HCT116 (cell line): ENCODE results near the gene ERMP1. TPM values are rescaled to one million over a fixed set of nuclear protein-coding genes. Genes with fewer than 3 reads are reported as not detected.

ENCODE experiments used
- ATAC-seq: fragments of 200-7000 bp; cut with Tn5 transposase; 2 replicates; pipeline ENCODE4 v1.9.1; 2020; ENCODE audit warnings: mild to moderate bottlenecking, moderate library complexity
- BruUV-seq: library from RNA; stranded (reverse); fragments of 400-500 nt; replicated peaks from 2 replicates; lab custom pipeline; 2021; lab: Mats Ljungman, UMichigan
- CTCF ChIA-PET: fragments of 300-600 bp; sonication (Branson Sonifier 250); formaldehyde crosslinking; loops from one replicate; lab custom pipeline; 2021; ENCODE audit warnings: antibody characterized with exemption; lab: Charles Lee
- POLR2A ChIA-PET: fragments of 300-600, 350-600 bp; sonication (Branson Sonifier 250); formaldehyde crosslinking; loops from one replicate; lab custom pipeline; 2021; ENCODE audit warnings: antibody characterized with exemption; lab: Charles Lee
- RAD21 ChIA-PET, 2 experiments: fragments of 300-600 bp; sonication (Branson Sonifier 250); formaldehyde crosslinking; loops; one replicate each; lab custom pipeline; 2023; ENCODE audit warnings: low total read pairs in 2 of 2; ENCODE audit not compliant: uncharacterized antibody in 2 of 2, unreplicated experiment in 2 of 2, low non-redundant PET in 1 of 2; lab: Charles Lee
- DNase-seq: peaks from one replicate; pipeline ENCODE4 v3.0.0-alpha.2; 2010; ENCODE audit warnings: low read depth, low spot score
- H2AFZ ChIP-seq: fragments of 200-600 bp; shearing (Covaris generic), sonication (generic); 2 replicates; pipeline ENCODE4 v1.6.1; 2017; ENCODE audit warnings: low read depth, mixed run types, mixed read lengths, antibody characterized with exemption, low read length; ENCODE audit not compliant: poor library complexity, severe bottlenecking
- H3K27ac ChIP-seq: 2 replicates; pipeline ENCODE4 v1.5.1; 2012; ENCODE audit warnings: low read depth, low read length
- H3K27me3 ChIP-seq: fragments of 200-600 bp; sonication (generic); 2 replicates; pipeline ENCODE4 v1.6.1; 2016; ENCODE audit warnings: mixed run types, low read length, mixed read lengths; ENCODE audit not compliant: insufficient read depth
- H3K36me3 ChIP-seq, 2 experiments: fragments of 200-500 bp in 1 of 2; fragments of 200-600 bp in 1 of 2; sonication (Bioruptor generic) in 1 of 2; sonication (generic) in 1 of 2; 2 replicates each; pipeline versions ENCODE4 v1.5.1 to v1.6.1; 2014 to 2016; ENCODE audit warnings: low read length in 2 of 2, inconsistent platforms in 1 of 2, mixed read lengths in 1 of 2, mixed run types in 1 of 2; ENCODE audit not compliant: insufficient read depth in 2 of 2, control insufficient read depth in 1 of 2
- H3K4me1 ChIP-seq, 2 experiments: fragments of 200-600 bp in 1 of 2; sonication (generic) in 1 of 2; 2 replicates each; pipeline versions ENCODE4 v1.5.1 to v1.6.1; 2012 to 2017; ENCODE audit warnings: low read length in 2 of 2, inconsistent platforms in 1 of 2, mild to moderate bottlenecking in 1 of 2, mixed read lengths in 1 of 2, mixed run types in 1 of 2, moderate library complexity in 1 of 2; ENCODE audit not compliant: insufficient read depth in 2 of 2, control insufficient read depth in 1 of 2
- H3K4me2 ChIP-seq: fragments of 200-600 bp; sonication (generic); 2 replicates; pipeline ENCODE4 v1.6.1; 2017; ENCODE audit warnings: mixed run types, low read length, mixed read lengths
- H3K4me3 ChIP-seq, 2 experiments: fragments of 200-600 bp in 1 of 2; sonication (generic) in 1 of 2; replicated peaks in 1 of 2; 2 replicates each; pipeline ENCODE4 v1.5.1; 2011 to 2016; ENCODE audit warnings: low read length in 2 of 2, control low read depth in 1 of 2, low read depth in 1 of 2, mild to moderate bottlenecking in 1 of 2, mixed read lengths in 1 of 2, mixed run types in 1 of 2
- H3K79me2 ChIP-seq: fragments of 200-600 bp; sonication (generic); 2 replicates; pipeline ENCODE4 v1.6.1; 2017; ENCODE audit warnings: mild to moderate bottlenecking, mixed run types, low read length, moderate library complexity, mixed read lengths; ENCODE audit not compliant: insufficient read depth
- H3K9ac ChIP-seq: fragments of 200-600 bp; sonication (generic); 2 replicates; pipeline ENCODE4 v1.6.1; 2016; ENCODE audit warnings: low read length, mixed read lengths
- H3K9me2 ChIP-seq: fragments of 200-600 bp; sonication (generic), shearing (Covaris generic); 2 replicates; pipeline ENCODE4 v1.6.1; 2017; ENCODE audit warnings: mixed run types, mild to moderate bottlenecking, moderate library complexity; ENCODE audit not compliant: insufficient read depth
- H3K9me3 ChIP-seq, 2 experiments: fragments of 200-500 bp in 1 of 2; fragments of 200-600 bp in 1 of 2; sonication (Bioruptor generic) in 1 of 2; sonication (generic) in 1 of 2; 2 replicates each; pipeline ENCODE4 v1.6.1; 2014 to 2017; ENCODE audit warnings: low read length in 2 of 2, mixed read lengths in 2 of 2, inconsistent platforms in 1 of 2, low read depth in 1 of 2, mild to moderate bottlenecking in 1 of 2, mixed run types in 1 of 2, moderate library complexity in 1 of 2; ENCODE audit not compliant: control insufficient read depth in 1 of 2, insufficient read depth in 1 of 2
- H4K20me1 ChIP-seq: fragments of 200-600 bp; sonication (generic), shearing (Covaris generic); 2 replicates; pipeline ENCODE4 v1.6.1; 2017; ENCODE audit warnings: mixed run types, mild to moderate bottlenecking, moderate library complexity; ENCODE audit not compliant: insufficient read depth
- CBX3 ChIP-seq: IDR thresholded peaks from 2 replicates; pipeline ENCODE4 v1.6.1; 2012; ENCODE audit warnings: low read depth
- EGR1 ChIP-seq: IDR thresholded peaks from 2 replicates; pipeline ENCODE4 v1.6.1; 2012; ENCODE audit warnings: low read depth
- EZH2 ChIP-seq: fragments of 200-600 bp; sonication (generic); IDR thresholded peaks from 2 replicates; pipeline ENCODE4 v1.6.1; 2017; ENCODE audit warnings: antibody characterized with exemption, mixed run types
- FOSL1 ChIP-seq: IDR thresholded peaks from 2 replicates; pipeline ENCODE4 v1.6.1; 2012; ENCODE audit warnings: low read depth
- JUND ChIP-seq: IDR thresholded peaks from 2 replicates; pipeline ENCODE4 v1.6.1; 2012
- POLR2A ChIP-seq: IDR thresholded peaks from 2 replicates; pipeline ENCODE4 v1.7.0; 2011; ENCODE audit warnings: borderline replicate concordance; ENCODE audit not compliant: insufficient read depth, insufficient read length; ENCODE audit errors: extremely low read depth
- POLR2AphosphoS5 ChIP-seq: IDR thresholded peaks from 2 replicates; pipeline ENCODE4 v1.6.1; 2011; ENCODE audit warnings: mild to moderate bottlenecking, low read depth, low read length, moderate library complexity
- RAD21 ChIP-seq: IDR thresholded peaks from 2 replicates; pipeline ENCODE4 v1.6.1; 2012; ENCODE audit warnings: low read depth, mild to moderate bottlenecking
- SIN3A ChIP-seq: IDR thresholded peaks from 2 replicates; pipeline ENCODE4 v1.6.1; 2012; ENCODE audit warnings: low read depth
- YY1 ChIP-seq: IDR thresholded peaks from 2 replicates; pipeline ENCODE4 v1.6.1; 2011; ENCODE audit warnings: low read length, low read depth, moderate library complexity, mild to moderate bottlenecking; ENCODE audit not compliant: insufficient replicate concordance; ENCODE audit errors: extremely low read depth
- ZNF274 ChIP-seq: fragments of 200-500 bp; sonication (Bioruptor generic); IDR thresholded peaks from 2 replicates; pipeline ENCODE4 v1.6.1; 2014; ENCODE audit warnings: mild to moderate bottlenecking, low read depth, low read length, inconsistent platforms
- intact Hi-C: fragments of 100-400 bp; cut with micrococcal nuclease; formaldehyde crosslinking; loops from 2 replicates; pipeline ENCODE4 v1.10.0; 2022
- total RNA-seq: library from RNA; stranded (reverse); gene quantifications from one replicate; pipeline ENCODE4 v1.2.1, GENCODE V29; 2021; ENCODE audit not compliant: unreplicated experiment
- TF ChIP-seq, protein P1 (sequence below): IDR thresholded peaks from 2 replicates; pipeline ENCODE4 v1.6.1; 2012; ENCODE audit warnings: low read depth
- TF ChIP-seq, protein P2 (sequence below): IDR thresholded peaks from 2 replicates; pipeline ENCODE4 v1.6.1; 2012
- TF ChIP-seq, protein P3 (sequence below): IDR thresholded peaks from 2 replicates; pipeline ENCODE4 v1.6.1; 2011; ENCODE audit warnings: mild to moderate bottlenecking, low read length, moderate library complexity; ENCODE audit not compliant: insufficient replicate concordance; ENCODE audit errors: extremely low read depth
- TF ChIP-seq, protein P4 (sequence below): IDR thresholded peaks from 2 replicates; pipeline ENCODE4 v1.6.1; 2012

Gene ERMP1
- total RNA-seq, 1 experiment from 2014 or later: 29.9 TPM

- Histone ChIP-seq H3K9me3 (no peaks in the 10 kb centered on the region), H3K79me2 (peaks cover 17% of the 10 kb centered on the region; the same call in 1 of the 2 replicates), H3K9ac (no peak overlapping the region), H3K27me3 (no peaks in the 10 kb centered on the region), H3K4me3 (no peak overlapping the region), H3K27ac (no peak overlapping the region), H3K36me3 (peaks cover 8 to 25% of the 10 kb centered on the region in 2 experiments), H2AFZ (no peak overlapping the region), H3K4me2 (no peak overlapping the region), H3K9me2 (no peaks in the 10 kb centered on the region), H3K4me1 (peaks cover 0 to 4% of the 10 kb centered on the region in 2 experiments; a peak in 1 of 4 replicates), H4K20me1 (no peaks in the 10 kb centered on the region)
- TF ChIP-seq, protein P1, sequence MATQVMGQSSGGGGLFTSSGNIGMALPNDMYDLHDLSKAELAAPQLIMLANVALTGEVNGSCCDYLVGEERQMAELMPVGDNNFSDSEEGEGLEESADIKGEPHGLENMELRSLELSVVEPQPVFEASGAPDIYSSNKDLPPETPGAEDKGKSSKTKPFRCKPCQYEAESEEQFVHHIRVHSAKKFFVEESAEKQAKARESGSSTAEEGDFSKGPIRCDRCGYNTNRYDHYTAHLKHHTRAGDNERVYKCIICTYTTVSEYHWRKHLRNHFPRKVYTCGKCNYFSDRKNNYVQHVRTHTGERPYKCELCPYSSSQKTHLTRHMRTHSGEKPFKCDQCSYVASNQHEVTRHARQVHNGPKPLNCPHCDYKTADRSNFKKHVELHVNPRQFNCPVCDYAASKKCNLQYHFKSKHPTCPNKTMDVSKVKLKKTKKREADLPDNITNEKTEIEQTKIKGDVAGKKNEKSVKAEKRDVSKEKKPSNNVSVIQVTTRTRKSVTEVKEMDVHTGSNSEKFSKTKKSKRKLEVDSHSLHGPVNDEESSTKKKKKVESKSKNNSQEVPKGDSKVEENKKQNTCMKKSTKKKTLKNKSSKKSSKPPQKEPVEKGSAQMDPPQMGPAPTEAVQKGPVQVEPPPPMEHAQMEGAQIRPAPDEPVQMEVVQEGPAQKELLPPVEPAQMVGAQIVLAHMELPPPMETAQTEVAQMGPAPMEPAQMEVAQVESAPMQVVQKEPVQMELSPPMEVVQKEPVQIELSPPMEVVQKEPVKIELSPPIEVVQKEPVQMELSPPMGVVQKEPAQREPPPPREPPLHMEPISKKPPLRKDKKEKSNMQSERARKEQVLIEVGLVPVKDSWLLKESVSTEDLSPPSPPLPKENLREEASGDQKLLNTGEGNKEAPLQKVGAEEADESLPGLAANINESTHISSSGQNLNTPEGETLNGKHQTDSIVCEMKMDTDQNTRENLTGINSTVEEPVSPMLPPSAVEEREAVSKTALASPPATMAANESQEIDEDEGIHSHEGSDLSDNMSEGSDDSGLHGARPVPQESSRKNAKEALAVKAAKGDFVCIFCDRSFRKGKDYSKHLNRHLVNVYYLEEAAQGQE: no peak
- TF ChIP-seq JUND (no peak), EGR1 (no peak), EZH2 (no peak), POLR2AphosphoS5 (no peak), POLR2A (no peak), SIN3A (no peak), FOSL1 (no peak), RAD21 (no peak), CBX3 (no peak), YY1 (no peak), ZNF274 (no peak)
- TF ChIP-seq, protein P2, sequence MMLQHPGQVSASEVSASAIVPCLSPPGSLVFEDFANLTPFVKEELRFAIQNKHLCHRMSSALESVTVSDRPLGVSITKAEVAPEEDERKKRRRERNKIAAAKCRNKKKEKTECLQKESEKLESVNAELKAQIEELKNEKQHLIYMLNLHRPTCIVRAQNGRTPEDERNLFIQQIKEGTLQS: no peak
- TF ChIP-seq, protein P3, sequence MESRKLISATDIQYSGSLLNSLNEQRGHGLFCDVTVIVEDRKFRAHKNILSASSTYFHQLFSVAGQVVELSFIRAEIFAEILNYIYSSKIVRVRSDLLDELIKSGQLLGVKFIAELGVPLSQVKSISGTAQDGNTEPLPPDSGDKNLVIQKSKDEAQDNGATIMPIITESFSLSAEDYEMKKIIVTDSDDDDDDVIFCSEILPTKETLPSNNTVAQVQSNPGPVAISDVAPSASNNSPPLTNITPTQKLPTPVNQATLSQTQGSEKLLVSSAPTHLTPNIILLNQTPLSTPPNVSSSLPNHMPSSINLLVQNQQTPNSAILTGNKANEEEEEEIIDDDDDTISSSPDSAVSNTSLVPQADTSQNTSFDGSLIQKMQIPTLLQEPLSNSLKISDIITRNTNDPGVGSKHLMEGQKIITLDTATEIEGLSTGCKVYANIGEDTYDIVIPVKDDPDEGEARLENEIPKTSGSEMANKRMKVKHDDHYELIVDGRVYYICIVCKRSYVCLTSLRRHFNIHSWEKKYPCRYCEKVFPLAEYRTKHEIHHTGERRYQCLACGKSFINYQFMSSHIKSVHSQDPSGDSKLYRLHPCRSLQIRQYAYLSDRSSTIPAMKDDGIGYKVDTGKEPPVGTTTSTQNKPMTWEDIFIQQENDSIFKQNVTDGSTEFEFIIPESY: no peak
- TF ChIP-seq, protein P4, sequence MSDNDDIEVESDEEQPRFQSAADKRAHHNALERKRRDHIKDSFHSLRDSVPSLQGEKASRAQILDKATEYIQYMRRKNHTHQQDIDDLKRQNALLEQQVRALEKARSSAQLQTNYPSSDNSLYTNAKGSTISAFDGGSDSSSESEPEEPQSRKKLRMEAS: no peak
- ChIA-PET POLR2A (no interaction called here), CTCF (interaction anchor here (1.0 kb wide), 1 partner anchor 21 kb away, joined by 3 read pairs; the partner anchor contains the start of gene ERMP1), RAD21 (no interaction called here)
- intact Hi-C loops: no loop called here
- ATAC-seq (no peak), DNase-seq (no peak)
- no TSS peak for BruUV-seq
Measured at GRCh38 chr9:5811751-5812150, 21.2 kb downstream of the ERMP1 start.
